T-helper 17 cell (primary cell): ENCODE data around the gene LRG1. TPM values are rescaled to one million over a fixed set of nuclear protein-coding genes. Genes with fewer than 3 reads are reported as not detected.
"Not testable (repeated sequence)": the region's sequence is repeated elsewhere in the genome, so short reads cannot be mapped to it uniquely, and the experiment has no call there.

Experiments used
- ATAC-seq: fragments of 150-1000 bp; cut with Tn5 transposase; 2 replicates; pipeline ENCODE4 v1.10.0; 2021; ENCODE audit warnings: mild to moderate bottlenecking, moderate library complexity
- DNase-seq, 3 donors: peaks; one replicate each; pipeline versions ENCODE4 v3.0.0 to v3.0.0-alpha.2; 2020 to 2021
- H3K9me3 ChIP-seq: one replicate; pipeline ENCODE4 v1.7.0; 2013; ENCODE audit warnings: low read length, mild to moderate bottlenecking; ENCODE audit not compliant: control insufficient read depth, poor library complexity, severe bottlenecking
- H3K27ac Mint-ChIP-seq: one replicate; pipeline ENCODE4 v1.8.0; 2022; ENCODE audit warnings: mild to moderate bottlenecking, moderate library complexity, mixed read lengths
- H3K27me3 Mint-ChIP-seq: one replicate; pipeline ENCODE4 v1.8.0; 2022; ENCODE audit warnings: mixed read lengths
- H3K36me3 Mint-ChIP-seq: one replicate; pipeline ENCODE4 v1.8.0; 2022; ENCODE audit warnings: low read depth, mixed read lengths
- H3K4me1 Mint-ChIP-seq: one replicate; pipeline ENCODE4 v1.8.0; 2022; ENCODE audit warnings: mild to moderate bottlenecking, mixed read lengths
- H3K4me3 Mint-ChIP-seq: one replicate; pipeline ENCODE4 v1.8.0; 2022; ENCODE audit warnings: mild to moderate bottlenecking, moderate library complexity, mixed read lengths
- total RNA-seq, 4 donors: library from RNA in 2 of 4; stranded (reverse) in 2 of 4; gene quantifications; one replicate each; pipeline ENCODE4 v1.2.3 and lab custom pipeline; 2022 to 2026

LRG1 gene
- total RNA-seq, 2 donors from 2014 or later = 0.17 to 0.31 TPM

DNA sequence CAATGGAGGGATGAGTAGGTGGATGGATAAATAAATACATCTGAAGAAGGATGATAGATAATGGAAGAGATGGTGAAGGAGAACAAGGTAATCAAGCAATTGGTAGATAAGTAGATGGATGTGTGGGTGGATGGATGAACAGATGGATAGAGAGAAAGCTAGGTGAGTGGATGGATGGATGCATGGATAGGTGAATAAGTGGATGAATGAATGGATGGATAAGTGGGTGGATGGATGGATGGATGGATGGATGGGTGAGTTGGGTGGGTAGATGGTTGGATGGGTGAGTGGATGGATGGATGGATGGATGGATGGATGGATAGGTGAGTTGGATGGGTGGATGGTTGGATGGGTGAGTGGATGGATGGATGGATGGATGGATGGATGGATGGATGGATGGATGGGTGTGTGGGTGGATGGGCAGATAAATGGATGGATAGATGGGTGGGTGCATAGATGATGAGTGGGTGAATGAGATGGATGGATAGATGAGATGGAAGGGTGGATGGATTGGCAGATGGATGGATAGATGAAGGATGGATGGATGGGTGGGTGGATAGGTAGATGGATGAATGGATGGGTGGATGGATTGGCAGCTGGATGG is 13.4 kb upstream of the LRG1 start:
- DNase-seq (no peak), ATAC-seq (no peak)
- Mint-ChIP-seq H3K4me3 (no peak overlapping the region), H3K27ac (no peak overlapping the region), H3K27me3 (peaks cover 18% of the 10 kb centered on the region), H3K36me3 (peaks cover 4% of the 10 kb centered on the region), H3K4me1 (peaks cover 6% of the 10 kb centered on the region)
- no peaks in the 10 kb centered on the region for H3K9me3 ChIP-seq

DNA sequence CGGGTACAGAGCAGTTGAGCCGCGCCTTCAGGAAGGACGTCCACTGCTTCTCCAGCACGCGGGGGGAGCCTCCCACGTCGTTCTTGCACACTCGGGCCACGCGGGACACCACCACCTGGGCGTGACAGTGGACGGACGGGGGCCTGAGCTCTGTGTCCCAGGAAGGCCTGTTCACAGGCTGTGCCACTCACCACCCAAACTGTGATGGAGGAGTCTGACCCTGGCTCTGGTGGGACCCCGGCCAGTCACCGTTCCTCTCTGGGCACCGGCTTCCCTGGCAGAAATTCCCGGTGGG is 12.6 kb upstream of the LRG1 start:
- no peak overlapping the region for H3K27ac Mint-ChIP-seq

DNA sequence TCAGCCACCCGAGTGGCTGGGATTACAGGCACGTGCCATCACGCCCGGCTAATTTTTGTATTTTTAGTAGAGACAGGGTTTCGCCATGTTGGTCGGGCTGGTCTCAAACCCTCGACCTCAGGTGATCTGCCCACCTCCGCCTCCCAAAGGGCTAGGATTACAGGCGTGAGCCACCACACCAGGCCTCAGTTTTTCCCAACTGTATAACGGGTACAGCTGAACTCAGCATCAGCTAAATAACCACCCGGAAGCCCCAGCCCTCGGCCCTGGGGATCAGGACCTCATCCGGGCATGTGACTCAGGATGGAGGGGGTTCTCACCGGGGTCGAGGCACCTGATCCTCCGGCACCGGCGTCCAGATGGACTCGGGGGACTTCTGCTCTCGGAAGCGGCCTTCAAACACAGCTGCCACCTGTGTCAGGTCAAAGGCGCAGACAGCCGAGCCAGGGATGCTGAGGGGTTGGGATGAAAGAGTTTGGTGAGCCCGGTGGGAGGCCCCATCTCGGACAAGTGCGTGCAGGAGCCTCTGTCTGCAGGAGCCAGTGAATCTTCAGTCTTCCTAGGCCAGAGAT is 10.7 kb upstream of the LRG1 start:
- peaks cover 4% of the 10 kb centered on the region for H3K36me3 Mint-ChIP-seq
- no peaks in the 10 kb centered on the region for H3K9me3 ChIP-seq
- ATAC-seq = no peak
- H3K27ac Mint-ChIP-seq = no peak overlapping the region
- H3K4me1 Mint-ChIP-seq = peaks cover 2% of the 10 kb centered on the region
- DNase-seq = no peak
- peaks cover 22% of the 10 kb centered on the region for H3K27me3 Mint-ChIP-seq
- no peak overlapping the region for H3K4me3 Mint-ChIP-seq

More for the DNA sequence above, 12.6 kb upstream of the LRG1 start:
- Mint-ChIP-seq H3K36me3 (peaks cover 4% of the 10 kb centered on the region), H3K27me3 (peaks cover 18% of the 10 kb centered on the region), H3K4me3 (no peak overlapping the region), H3K4me1 (peaks cover 6% of the 10 kb centered on the region)
- DNase-seq (no peak), ATAC-seq (no peak)
- H3K9me3 ChIP-seq = no peaks in the 10 kb centered on the region

DNA sequence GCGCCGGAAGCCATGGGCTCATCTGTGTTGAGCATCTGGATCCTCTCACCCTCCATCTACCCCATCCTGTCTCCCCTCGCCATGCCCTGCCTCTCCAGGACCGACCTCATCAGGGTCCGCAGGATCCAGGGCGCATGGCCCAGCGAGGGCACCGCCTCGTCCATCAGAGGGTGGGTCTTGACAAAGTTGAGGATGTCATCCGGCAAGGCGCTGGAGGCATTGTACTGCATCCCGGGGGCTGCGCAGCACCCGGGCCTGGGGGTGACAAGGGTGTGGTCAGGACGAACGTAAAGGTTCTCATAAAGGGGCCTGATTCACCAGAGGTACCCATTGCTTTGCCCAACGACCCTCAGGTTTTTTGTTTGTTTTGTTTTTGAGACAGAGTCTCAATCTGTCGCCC is 10.2 kb upstream of the LRG1 start:
- peaks cover 23% of the 10 kb centered on the region for H3K27me3 Mint-ChIP-seq
- H3K36me3 Mint-ChIP-seq = peaks cover 4% of the 10 kb centered on the region
- ATAC-seq (no peak), DNase-seq (no peak)
- no peak overlapping the region for H3K4me3 Mint-ChIP-seq
- no peak overlapping the region for H3K27ac Mint-ChIP-seq
- H3K9me3 ChIP-seq = no peaks in the 10 kb centered on the region
- peaks cover 2% of the 10 kb centered on the region for H3K4me1 Mint-ChIP-seq

DNA sequence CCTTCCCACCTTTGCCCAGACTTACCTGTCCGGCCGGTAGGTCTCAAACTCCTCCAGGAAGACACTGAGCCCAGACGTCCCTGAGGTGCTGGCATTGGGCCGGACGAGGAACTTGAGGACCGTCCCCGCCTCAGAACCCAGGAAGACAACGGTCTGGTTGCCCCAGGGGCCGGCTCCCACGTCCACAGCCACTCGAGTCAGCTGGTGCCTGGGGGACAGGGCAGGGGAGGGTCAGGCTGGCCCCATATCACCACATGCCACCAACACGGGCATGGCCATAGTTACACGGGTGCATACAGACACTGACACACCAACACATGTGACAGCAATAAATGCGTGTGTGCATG is 8.4 kb upstream of the LRG1 start:
- Mint-ChIP-seq H3K4me3 (no peak overlapping the region), H3K36me3 (peaks cover 4% of the 10 kb centered on the region), H3K27ac (no peak overlapping the region), H3K4me1 (peaks cover 2% of the 10 kb centered on the region), H3K27me3 (peaks cover 23% of the 10 kb centered on the region)
- H3K9me3 ChIP-seq = no peaks in the 10 kb centered on the region
- ATAC-seq = no peak
- DNase-seq = no peak

DNA sequence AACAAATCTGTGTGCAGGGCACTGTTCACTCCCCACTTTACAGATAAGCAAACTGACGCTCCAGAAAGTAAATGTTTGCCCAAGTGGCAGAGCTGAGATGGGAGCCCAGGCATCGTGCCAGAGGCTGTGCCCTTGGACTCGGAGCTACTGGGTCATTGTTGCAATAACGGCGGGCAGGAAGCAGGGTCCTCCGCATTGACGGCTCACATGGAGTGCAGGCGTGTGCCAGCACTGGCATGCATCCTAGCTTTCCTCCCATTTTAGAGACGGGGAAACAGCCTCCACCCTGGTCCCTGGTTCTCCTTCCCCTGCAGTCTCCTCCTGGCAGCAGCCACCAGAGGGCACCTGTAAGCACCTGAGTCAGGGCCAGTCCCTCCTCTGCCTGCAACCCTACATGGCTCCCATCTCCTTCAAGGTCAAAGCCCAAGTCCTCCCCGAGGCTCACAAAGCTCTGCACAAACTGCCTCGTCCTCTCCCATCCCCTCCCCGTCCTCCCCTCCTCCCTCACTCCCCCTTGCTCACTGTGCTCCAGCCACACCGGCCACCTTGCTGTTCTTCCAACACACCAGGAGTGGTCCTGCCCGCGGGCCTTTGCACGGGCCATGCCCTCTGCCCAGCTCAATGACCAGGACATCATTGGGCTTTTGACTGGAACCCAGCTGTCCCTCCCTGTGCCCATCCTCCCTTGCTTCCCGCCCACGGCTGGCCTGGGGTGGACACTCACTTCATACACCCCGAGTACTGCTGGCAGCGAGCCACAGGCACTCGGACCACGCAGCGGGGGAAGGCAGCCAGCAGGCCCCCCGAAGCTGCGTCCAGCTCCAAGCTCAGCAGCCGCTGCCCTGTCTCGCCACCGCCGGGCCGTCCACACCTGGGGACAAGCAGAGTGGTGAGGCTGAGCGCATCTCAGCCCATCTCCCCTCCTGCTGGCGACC is 7.7 kb upstream of the LRG1 start:
- H3K4me3 Mint-ChIP-seq = no peak overlapping the region

DNA sequence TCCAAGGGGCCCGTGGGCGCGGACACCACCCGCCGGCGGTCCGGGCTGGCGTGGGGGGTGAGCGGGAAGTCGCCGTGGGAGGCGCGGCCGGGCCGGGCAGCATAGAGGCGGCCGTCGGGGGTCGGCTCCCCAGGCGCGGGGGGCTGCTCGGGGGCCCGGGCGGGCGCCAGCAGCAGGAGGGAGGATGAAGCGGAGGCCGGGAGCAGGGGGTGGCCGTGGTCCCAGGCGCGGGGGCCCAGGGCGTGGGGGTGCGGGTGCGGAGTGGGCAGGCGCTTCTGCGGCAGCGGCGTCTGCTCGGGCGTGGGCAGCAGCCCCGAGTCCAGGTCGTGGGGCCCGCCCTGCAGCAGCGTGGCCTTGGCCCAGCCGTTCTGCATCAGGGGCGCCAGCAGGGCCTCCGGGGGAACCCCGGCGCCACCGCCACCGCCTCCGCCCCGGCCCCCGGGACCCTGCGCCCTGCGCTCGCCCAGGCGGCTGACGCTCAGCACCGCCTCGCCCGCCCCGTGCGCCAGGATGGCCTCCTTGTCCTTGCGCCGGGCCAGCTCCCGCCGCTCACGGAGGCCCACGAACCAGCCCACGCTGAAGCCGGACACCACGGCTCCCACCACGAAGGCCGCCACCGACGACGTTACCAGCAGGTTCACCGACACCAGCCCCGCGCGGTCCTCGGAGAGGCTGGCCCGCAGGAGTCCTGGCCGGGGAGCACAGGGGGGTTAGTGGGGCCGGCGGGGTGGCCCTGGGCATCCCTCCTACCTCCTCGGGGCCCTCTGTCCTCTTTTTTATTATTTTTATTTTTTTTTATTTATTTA is 4.2 kb upstream of the LRG1 start:
- H3K9me3 ChIP-seq = no peaks in the 10 kb centered on the region
- Mint-ChIP-seq H3K4me3 (no peak overlapping the region), H3K36me3 (peaks cover 3% of the 10 kb centered on the region), H3K4me1 (peaks cover 2% of the 10 kb centered on the region), H3K27ac (no peak overlapping the region), H3K27me3 (peaks cover 20% of the 10 kb centered on the region)
- DNase-seq (no peak), ATAC-seq (no peak)

More for the DNA sequence above, 7.7 kb upstream of the LRG1 start:
- peaks cover 23% of the 10 kb centered on the region for H3K27me3 Mint-ChIP-seq
- DNase-seq (no peak), ATAC-seq (no peak)
- no peak overlapping the region for H3K27ac Mint-ChIP-seq
- no peaks in the 10 kb centered on the region for H3K9me3 ChIP-seq
- peaks cover 2% of the 10 kb centered on the region for H3K4me1 Mint-ChIP-seq
- peaks cover 4% of the 10 kb centered on the region for H3K36me3 Mint-ChIP-seq

DNA sequence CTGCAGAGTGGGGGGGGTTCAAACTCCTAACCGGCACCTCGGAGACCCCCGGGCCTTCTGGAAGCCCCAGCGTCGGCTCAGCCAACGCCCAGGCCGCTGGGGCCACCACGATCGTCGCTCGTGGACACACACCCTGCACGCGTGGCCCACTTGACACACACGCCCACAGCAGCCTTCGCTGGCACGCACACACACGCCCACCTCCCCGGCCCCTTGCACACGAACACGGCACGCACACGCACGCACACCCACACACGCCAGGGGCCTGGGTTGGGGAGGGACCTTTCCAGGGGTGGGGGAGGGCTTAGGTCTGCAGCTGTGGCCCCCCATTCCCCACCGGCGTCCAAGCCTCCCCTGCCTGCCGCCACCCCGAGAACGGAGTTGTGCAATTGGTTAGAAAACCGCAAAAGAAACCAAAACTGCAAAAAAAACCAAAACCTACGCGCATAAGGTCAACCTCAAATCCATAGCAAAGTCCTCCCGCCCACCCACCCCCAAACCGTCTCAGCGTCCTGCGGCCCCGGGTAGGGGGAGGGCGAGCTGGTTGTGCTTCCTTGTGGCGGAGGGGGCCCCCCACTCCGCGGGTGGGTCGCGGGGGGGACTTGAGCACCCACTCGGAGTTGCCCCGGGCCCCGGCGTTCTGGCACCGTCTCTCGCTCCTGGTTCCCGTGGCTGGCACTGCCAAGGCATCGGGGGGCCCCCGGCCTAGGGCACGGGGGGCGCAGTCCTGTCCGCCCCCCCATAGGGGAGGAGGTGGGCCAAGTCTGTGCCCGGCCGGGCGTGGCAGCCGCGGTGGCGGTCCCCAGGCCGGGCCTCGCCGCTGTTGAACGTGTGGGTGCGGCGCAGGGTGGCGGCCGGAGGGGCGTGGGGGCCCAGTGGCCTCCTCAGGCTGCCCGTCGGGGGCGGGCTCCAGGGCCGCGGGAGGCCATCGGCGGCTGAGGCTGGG is 3.3 kb upstream of the LRG1 start:
- no peak for DNase-seq

DNA sequence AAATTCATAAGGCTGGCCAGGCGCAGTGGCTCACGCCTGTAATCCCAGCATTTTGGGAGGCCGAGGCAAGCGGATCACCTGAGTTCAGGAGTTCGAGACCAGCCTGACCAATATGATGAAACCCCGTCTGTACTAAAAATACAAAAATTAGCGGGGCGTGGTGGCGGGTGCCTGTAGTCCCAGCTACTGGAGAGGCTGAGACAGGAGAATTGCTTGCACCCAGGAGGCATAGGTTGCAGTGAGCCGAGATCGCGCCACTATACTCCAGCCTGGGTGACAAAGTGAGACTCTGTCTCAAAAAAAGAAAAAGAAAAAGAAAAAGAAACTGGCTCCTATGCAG is 1.9 kb upstream of the LRG1 start:
- not testable (repeated sequence) for H3K4me1 Mint-ChIP-seq, H3K36me3 Mint-ChIP-seq, H3K4me3 Mint-ChIP-seq, DNase-seq, H3K27ac Mint-ChIP-seq, H3K9me3 ChIP-seq, ATAC-seq
- peaks cover 18% of the 10 kb centered on the region for H3K27me3 Mint-ChIP-seq

More for the DNA sequence above, 3.3 kb upstream of the LRG1 start:
- no peak overlapping the region for H3K27ac Mint-ChIP-seq
- H3K9me3 ChIP-seq = no peaks in the 10 kb centered on the region
- peaks cover 18% of the 10 kb centered on the region for H3K27me3 Mint-ChIP-seq
- H3K4me3 Mint-ChIP-seq = no peak overlapping the region
- H3K36me3 Mint-ChIP-seq = peaks cover 2% of the 10 kb centered on the region
- no peak for ATAC-seq
- no peaks in the 10 kb centered on the region for H3K4me1 Mint-ChIP-seq

DNA sequence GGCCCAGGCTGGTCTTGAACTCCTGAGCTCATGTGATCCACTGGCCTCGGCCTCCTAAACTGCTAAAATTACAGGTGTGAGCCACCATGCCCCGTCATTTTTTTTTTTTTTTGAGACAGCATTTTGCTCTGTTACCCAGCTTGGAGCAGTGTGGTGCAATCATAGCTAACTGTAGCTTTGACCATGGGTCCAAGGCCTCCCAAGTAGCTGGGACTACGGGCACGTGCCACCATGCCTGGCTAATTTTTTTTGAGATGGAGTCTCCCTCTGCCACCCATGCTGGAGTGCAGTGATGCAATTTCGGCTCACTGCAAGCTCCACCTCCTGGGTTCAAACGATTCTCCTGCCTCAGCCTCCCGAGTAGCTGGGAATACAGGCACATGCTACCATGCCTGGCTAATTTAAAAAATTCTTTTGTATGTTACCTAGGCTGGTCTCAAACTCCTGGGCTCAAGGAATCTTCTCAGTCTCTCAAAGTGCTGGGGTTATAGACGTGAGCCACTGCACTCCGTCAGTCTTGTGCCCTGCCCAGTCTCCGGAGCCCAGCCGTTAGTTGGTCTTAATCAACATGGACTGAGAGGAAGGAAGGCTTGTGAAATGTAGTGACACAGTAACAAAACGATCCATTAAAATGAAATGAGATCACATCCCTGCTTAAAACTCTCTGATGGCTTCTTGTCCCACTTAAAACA is 1.4 kb upstream of the LRG1 start:
- no peak for DNase-seq
- ATAC-seq = no peak

DNA sequence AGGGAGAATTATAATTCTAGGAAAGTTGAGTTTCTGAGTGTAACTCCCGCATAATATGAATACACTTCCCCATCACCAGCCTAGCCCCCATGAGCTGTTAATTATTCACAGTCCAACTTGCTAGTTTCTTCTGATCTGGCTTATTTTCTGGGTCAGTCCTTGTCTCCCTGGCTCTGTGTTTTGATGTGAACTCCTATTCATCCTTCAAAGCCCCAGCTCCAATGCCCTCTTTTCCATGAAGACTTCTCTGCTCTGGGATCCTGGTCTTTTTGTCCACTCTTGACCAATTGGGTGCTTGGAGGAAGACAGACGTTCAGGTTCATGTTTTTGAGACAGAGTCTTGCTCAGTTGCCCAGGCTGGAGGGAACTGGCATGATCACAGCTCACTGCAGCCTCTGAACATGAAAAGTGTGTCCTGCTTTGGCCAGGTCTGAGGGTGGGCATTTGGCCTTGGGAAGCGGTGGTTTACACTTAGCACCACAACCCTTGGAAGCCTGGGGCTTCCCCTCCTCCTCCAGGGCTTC is 605 bp downstream of the LRG1 start:
- Mint-ChIP-seq H3K27ac (no peak overlapping the region), H3K27me3 (peaks cover 24% of the 10 kb centered on the region), H3K4me3 (no peak overlapping the region), H3K4me1 (no peaks in the 10 kb centered on the region), H3K36me3 (peaks cover 2% of the 10 kb centered on the region)
- no peak for ATAC-seq
- no peak for DNase-seq
- no peaks in the 10 kb centered on the region for H3K9me3 ChIP-seq

More for the DNA sequence above, 1.4 kb upstream of the LRG1 start:
- Mint-ChIP-seq H3K4me3 (no peak overlapping the region), H3K4me1 (no peaks in the 10 kb centered on the region), H3K27ac (no peak overlapping the region), H3K27me3 (peaks cover 18% of the 10 kb centered on the region), H3K36me3 (peaks cover 2% of the 10 kb centered on the region)
- H3K9me3 ChIP-seq = no peaks in the 10 kb centered on the region

DNA sequence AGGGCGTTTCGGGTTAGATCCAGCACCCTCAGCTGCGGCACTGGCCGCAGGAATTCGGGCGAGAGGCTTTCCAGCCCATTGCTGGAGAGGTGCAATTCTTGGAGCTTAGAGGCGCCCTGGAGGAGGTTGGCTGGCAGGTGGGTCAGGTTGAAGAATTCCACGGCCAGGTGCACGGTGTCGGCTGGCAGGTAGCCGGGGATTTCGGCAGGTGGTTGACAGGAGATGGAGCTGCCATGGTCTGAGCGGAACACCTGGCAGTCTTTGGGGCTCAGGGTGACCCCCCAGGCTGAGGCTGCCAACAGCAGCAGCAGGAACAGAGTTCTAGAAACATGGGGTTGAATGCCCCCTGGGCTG is 1.3 kb downstream of the LRG1 start:
- DNase-seq = no peak
- no peak for ATAC-seq
- Mint-ChIP-seq H3K36me3 (peaks cover 2% of the 10 kb centered on the region), H3K27ac (no peak overlapping the region), H3K27me3 (peaks cover 24% of the 10 kb centered on the region), H3K4me3 (no peak overlapping the region), H3K4me1 (no peaks in the 10 kb centered on the region)
- H3K9me3 ChIP-seq = no peaks in the 10 kb centered on the region
